B cell (primary cell): ENCODE results near the gene RAB6A. TPM values are rescaled to one million over a fixed set of nuclear protein-coding genes. Genes with fewer than 3 reads are reported as not detected.

Experiments used
- ATAC-seq: fragments of 200-7000 bp; cut with Tn5 transposase; one replicate; pipeline ENCODE4 v1.10.0; 2021; ENCODE audit warnings: low read depth, mild to moderate bottlenecking, moderate number of reproducible peaks, moderate library complexity
- CTCF ChIA-PET: fragments of 350-600 bp; sonication (Branson Sonifier 250); formaldehyde crosslinking; loops from one replicate; lab custom pipeline; 2021; ENCODE audit warnings: antibody characterized with exemption, inconsistent platforms; lab: Charles Lee
- POLR2A ChIA-PET: fragments of 350-600 bp; sonication (Branson Sonifier 250); formaldehyde crosslinking; loops from one replicate; lab custom pipeline; 2021; ENCODE audit warnings: antibody characterized with exemption; lab: Charles Lee
- DNase-seq: peaks from one replicate; pipeline ENCODE4 v3.0.0; 2013
- H2AFZ ChIP-seq: 2 replicates; pipeline ENCODE4 v1.6.1; 2012; ENCODE audit warnings: mild to moderate bottlenecking, low read depth, low read length; ENCODE audit not compliant: insufficient read depth, poor library complexity, severe bottlenecking
- H3K27ac ChIP-seq, 2 donors: 1 replicate in 1 of 2; 2 replicates in 1 of 2; pipeline ENCODE4 v1.5.1; 2012 to 2013; ENCODE audit warnings: low read length in 2 of 2, mild to moderate bottlenecking in 2 of 2, moderate library complexity in 1 of 2
- H3K27me3 ChIP-seq, 4 experiments: fragments of 200-600 bp in 1 of 4; sonication (generic) in 1 of 4; replicated peaks in 1 of 4; 1 replicate in 2 of 4; 2 replicates in 2 of 4; pipeline versions ENCODE4 v1.6.1 to v1.7.0; 2013 to 2016; ENCODE audit warnings: low read length in 3 of 4, mild to moderate bottlenecking in 2 of 4, mixed read lengths in 1 of 4, moderate library complexity in 1 of 4; ENCODE audit not compliant: insufficient read depth in 4 of 4, control insufficient read depth in 3 of 4; ENCODE audit errors: control extremely low read depth in 1 of 4
- H3K36me3 ChIP-seq, 2 experiments: replicated peaks in 1 of 2; 1 replicate in 1 of 2; 2 replicates in 1 of 2; pipeline versions ENCODE4 v1.6.1 to v1.7.1; 2013; ENCODE audit warnings: low read length in 1 of 2; ENCODE audit not compliant: insufficient read depth in 2 of 2, control insufficient read depth in 1 of 2; ENCODE audit errors: control extremely low read depth in 1 of 2, extremely low read depth in 1 of 2
- H3K4me1 ChIP-seq, 2 donors: fragments of 200-600 bp in 1 of 2; sonication (generic) in 1 of 2; 1 replicate in 1 of 2; 2 replicates in 1 of 2; pipeline versions ENCODE4 v1.5.1 to v1.6.1; 2013 to 2017; ENCODE audit warnings: low read length in 2 of 2; ENCODE audit not compliant: control insufficient read depth in 2 of 2, insufficient read depth in 2 of 2
- H3K4me2 ChIP-seq: replicated peaks from 2 replicates; pipeline ENCODE3; 2012; ENCODE audit warnings: mild to moderate bottlenecking, low read depth, low read length; ENCODE audit not compliant: poor library complexity, severe bottlenecking
- H3K4me3 ChIP-seq, 5 experiments: fragments of 200-600 bp in 1 of 5; sonication (generic) in 1 of 5; 1 replicate in 3 of 5; 2 replicates in 2 of 5; pipeline versions ENCODE4 v1.5.1 to v1.7.0; 2011 to 2016; ENCODE audit warnings: low read length in 4 of 5, mild to moderate bottlenecking in 4 of 5, low read depth in 2 of 5, control low read depth in 1 of 5, moderate library complexity in 1 of 5; ENCODE audit not compliant: insufficient read depth in 1 of 5; ENCODE audit errors: control extremely low read depth in 1 of 5, extremely low read depth in 1 of 5
- H3K79me2 ChIP-seq: fragments of 200-600 bp; sonication (generic); one replicate; pipeline ENCODE4 v1.6.0; 2016; ENCODE audit warnings: low read length; ENCODE audit not compliant: control insufficient read depth, insufficient read depth
- H3K9ac ChIP-seq: fragments of 200-600 bp; sonication (generic); 2 replicates; pipeline ENCODE4 v1.6.1; 2017; ENCODE audit warnings: mild to moderate bottlenecking, low read length, moderate library complexity
- H3K9me3 ChIP-seq, 3 donors: one replicate each; pipeline versions ENCODE4 v1.6.1 to v1.7.1; 2013; ENCODE audit warnings: low read length in 2 of 3; ENCODE audit not compliant: control insufficient read depth in 2 of 3, insufficient read depth in 1 of 3; ENCODE audit errors: control extremely low read depth in 1 of 3
- H4K20me1 ChIP-seq: 2 replicates; pipeline ENCODE4 v1.6.0; 2012; ENCODE audit warnings: mild to moderate bottlenecking, low read length; ENCODE audit not compliant: insufficient read depth, control insufficient read depth, poor library complexity, severe bottlenecking
- H3K27ac Mint-ChIP-seq: one replicate; pipeline ENCODE4 v1.8.0; 2021; ENCODE audit warnings: mixed read lengths
- H3K27me3 Mint-ChIP-seq: one replicate; pipeline ENCODE4 v1.8.0; 2021; ENCODE audit warnings: mixed read lengths
- H3K4me1 Mint-ChIP-seq: one replicate; pipeline ENCODE4 v1.8.0; 2021; ENCODE audit warnings: mixed read lengths
- H3K4me3 Mint-ChIP-seq: one replicate; pipeline ENCODE4 v1.8.0; 2021; ENCODE audit warnings: mixed read lengths
- H3K9me3 Mint-ChIP-seq: one replicate; pipeline ENCODE4 v1.8.0; 2022; ENCODE audit warnings: mixed read lengths; ENCODE audit not compliant: insufficient read depth
- CTCF ChIP-seq: fragments of 200-600 bp; IDR thresholded peaks from one replicate; pipeline ENCODE4 v1.8.0; 2022; ENCODE audit warnings: antibody characterized with exemption, mild to moderate bottlenecking
- EZH2 ChIP-seq: IDR thresholded peaks from 2 replicates; pipeline ENCODE4 v1.6.1; 2012; ENCODE audit warnings: borderline replicate concordance, low read depth, mild to moderate bottlenecking, moderate library complexity, low read length; ENCODE audit not compliant: insufficient read depth, poor library complexity, severe bottlenecking
- WGBS: methylation state at CpG from one replicate; pipeline ENCODE4 v1.1.5; 2013; ENCODE audit warnings: missing lambda C conversion rate; ENCODE audit not compliant: insufficient coverage; 5-methylcytosine and 5-hydroxymethylcytosine counted together
- intact Hi-C: fragments of 100-400 bp; cut with micrococcal nuclease; formaldehyde crosslinking; loops from one replicate; pipeline ENCODE4 v1.10.0; 2022
- polyA plus RNA-seq: library from polyadenylated mRNA; depleted of rRNA; stranded (reverse); fragments of >200 nt; gene quantifications from 2 replicates; pipeline ENCODE4 v1.2.3, GENCODE V29; 2012
- total RNA-seq, 2 donors: library from RNA; stranded (reverse); fragments of 120-200 nt in 1 of 2; gene quantifications; 1 replicate in 1 of 2; 2 replicates in 1 of 2; pipeline versions ENCODE4 v1.2.3 to v1.2.4, GENCODE V29; 2013 to 2022

Gene RAB6A
- total and polyA plus RNA-seq, 2 donors (not counting 1 experiment from before 2014, with no cell fraction given) = 17.2 to 70.5 TPM

- peak overlapping the region; percentile 77 for H2AFZ ChIP-seq
- 40% methylated on average over 25 of the region's 25 CpGs for WGBS
- POLR2A ChIA-PET = no interaction called here
These were observed 100.3 kb downstream of the RAB6A start for GRCh38 chr11:73660497-73661034.

More at GRCh38 chr11:73660497-73661034, 100.3 kb downstream of the RAB6A start:
- H3K27me3 ChIP-seq = peaks cover 0 to 13% (median 4%) of the 10 kb centered on the region in 4 experiments
- intact Hi-C loops = loop anchor here (1.0 kb wide), 5 partner anchors 13 to 353 kb away; no protein-coding TSS in a partner anchor
- H4K20me1 ChIP-seq = no peaks in the 10 kb centered on the region
- Mint-ChIP-seq H3K27ac (no peak overlapping the region), H3K27me3 (peaks cover 7% of the 10 kb centered on the region), H3K4me3 (peak overlapping the region; percentile 68), H3K9me3 (no peaks in the 10 kb centered on the region), H3K4me1 (peaks cover 14% of the 10 kb centered on the region)
- CTCF ChIA-PET = interaction anchor here (0.6 to 13.3 kb wide), 40 partner anchors 8 to 367 kb away, joined by 3 to 252 read pairs (median 4); partner anchors contain the start of genes FAM168A and PLEKHB1
- peaks cover 9 to 10% of the 10 kb centered on the region in 2 donors for H3K4me1 ChIP-seq
- peak overlapping the region in 4 of 5 experiments; percentile 6 to 30 (median 22) for H3K4me3 ChIP-seq
- H3K79me2 ChIP-seq = no peaks in the 10 kb centered on the region
- DNase-seq (no peak), ATAC-seq (no peak)
- H3K9ac ChIP-seq = peak overlapping the region; percentile 48
- H3K9me3 ChIP-seq = no peaks in the 10 kb centered on the region
- no peak overlapping the region for H3K27ac ChIP-seq
- H3K36me3 ChIP-seq = no peaks in the 10 kb centered on the region
- TF ChIP-seq CTCF (no peak), EZH2 (no peak)
- H3K4me2 ChIP-seq = peak overlapping the region; percentile 80
